OCI-LY7 (cell line): Measurements from ENCODE around the gene ANO1. TPM values are rescaled to one million over a fixed set of nuclear protein-coding genes. Genes with fewer than 3 reads are reported as not detected.

ENCODE experiments used
- BruUV-seq: library from RNA; stranded (reverse); fragments of 400-500 nt; replicated peaks from 2 replicates; lab custom pipeline; 2021; lab: Mats Ljungman, UMichigan
- CTCF ChIA-PET: fragments of 300-600 bp; sonication (Branson Sonifier 250); formaldehyde crosslinking; loops from one replicate; lab custom pipeline; 2022; ENCODE audit warnings: antibody characterized with exemption; ENCODE audit not compliant: unreplicated experiment; lab: Charles Lee
- POLR2A ChIA-PET: fragments of 300-600 bp; sonication (Branson Sonifier 250); formaldehyde crosslinking; loops from one replicate; lab custom pipeline; 2022; ENCODE audit warnings: antibody characterized with exemption; lab: Charles Lee
- DNase-seq: peaks from one replicate; pipeline ENCODE4 v3.0.0-alpha.2; 2015; ENCODE audit warnings: low spot score
- H2AFZ ChIP-seq: fragments of 200-600 bp; sonication (generic), shearing (Covaris generic); 2 replicates; pipeline ENCODE4 v1.6.1; 2014; ENCODE audit warnings: mild to moderate bottlenecking, antibody characterized with exemption, low read length, moderate library complexity
- H3K27ac ChIP-seq: fragments of 200-600 bp; sonication (generic); 2 replicates; pipeline ENCODE4 v1.5.1; 2014; ENCODE audit warnings: mixed run types, low read depth, mild to moderate bottlenecking, moderate library complexity, low read length, inconsistent platforms; ENCODE audit not compliant: poor library complexity, severe bottlenecking
- H3K36me3 ChIP-seq: fragments of 200-600 bp; sonication (generic); 2 replicates; pipeline ENCODE4 v1.6.1; 2014; ENCODE audit warnings: mild to moderate bottlenecking, antibody characterized with exemption, low read length, moderate library complexity, mixed read lengths; ENCODE audit not compliant: insufficient read depth
- H3K4me1 ChIP-seq: fragments of 200-600 bp; sonication (generic); 2 replicates; pipeline ENCODE4 v1.5.1; 2014; ENCODE audit warnings: mild to moderate bottlenecking, low read length; ENCODE audit not compliant: insufficient read depth, poor library complexity, severe bottlenecking
- H3K4me2 ChIP-seq: fragments of 200-600 bp; sonication (generic); 2 replicates; pipeline ENCODE4 v1.6.1; 2014; ENCODE audit warnings: mild to moderate bottlenecking, low read length
- H3K4me3 ChIP-seq: fragments of 200-600 bp; sonication (generic); 2 replicates; pipeline ENCODE4 v1.5.1; 2014; ENCODE audit warnings: mild to moderate bottlenecking, low read depth, low read length; ENCODE audit not compliant: poor library complexity, severe bottlenecking
- H3K79me2 ChIP-seq: fragments of 200-600 bp; sonication (generic); 2 replicates; pipeline ENCODE4 v1.6.1; 2016; ENCODE audit warnings: low read depth, mild to moderate bottlenecking, low read length, moderate library complexity, mixed read lengths; ENCODE audit not compliant: insufficient read depth
- H3K9me2 ChIP-seq: fragments of 200-600 bp; sonication (generic); 2 replicates; pipeline ENCODE4 v1.6.1; 2016; ENCODE audit warnings: mild to moderate bottlenecking, low read length, mixed read lengths; ENCODE audit not compliant: insufficient read depth
- H3K9me3 ChIP-seq: fragments of 200-600 bp; sonication (generic); 2 replicates; pipeline ENCODE4 v1.6.1; 2014; ENCODE audit warnings: mild to moderate bottlenecking, mixed run types, low read length, mixed read lengths
- H4K20me1 ChIP-seq: fragments of 200-600 bp; sonication (generic); 2 replicates; pipeline ENCODE4 v1.6.1; 2014; ENCODE audit warnings: mild to moderate bottlenecking, antibody characterized with exemption, low read length, moderate library complexity, mixed read lengths; ENCODE audit not compliant: insufficient read depth
- CTCF ChIP-seq: fragments of 200-600 bp; sonication (generic); conservative IDR thresholded peaks from 2 replicates; pipeline ENCODE4 v1.5.1; 2014; ENCODE audit warnings: mild to moderate bottlenecking, antibody characterized with exemption, low read length, moderate library complexity, mixed read lengths
- EZH2phosphoT487 ChIP-seq: fragments of 200-600 bp; sonication (generic); IDR thresholded peaks from 2 replicates; pipeline ENCODE4 v1.6.1; 2018; ENCODE audit warnings: low read depth, borderline replicate concordance, mild to moderate bottlenecking, mixed run types, antibody characterized with exemption, low read length, moderate library complexity, mixed read lengths
- intact Hi-C: fragments of 100-400 bp; cut with micrococcal nuclease; formaldehyde crosslinking; loops from one replicate; pipeline ENCODE4 v1.10.0; 2022; ENCODE audit not compliant: unreplicated experiment
- total RNA-seq, 2 experiments: library from RNA; depleted of rRNA in 1 of 2; stranded (reverse); fragments of >200 nt in 1 of 2; shearing (Covaris generic) in 1 of 2; gene quantifications; 2 replicates each; pipeline ENCODE4 v1.2.3, GENCODE V29; 2014 to 2022

The ANO1 gene
- total RNA-seq, 2 experiments from 2014 or later, result not detected

- no peaks in the 10 kb centered on the region for H3K9me3 ChIP-seq
- no peaks in the 10 kb centered on the region for H3K36me3 ChIP-seq
- no peak overlapping the region for H3K27ac ChIP-seq
- POLR2A ChIA-PET, result no interaction called here
- no peak overlapping the region for H2AFZ ChIP-seq
- no peak overlapping the region for H3K4me2 ChIP-seq
- no peaks in the 10 kb centered on the region for H3K79me2 ChIP-seq
- intact Hi-C loops, result no loop called here
- H3K9me2 ChIP-seq, result no peaks in the 10 kb centered on the region
- no TSS peak for BruUV-seq
- no peak for DNase-seq
- no peaks in the 10 kb centered on the region for H4K20me1 ChIP-seq
- CTCF ChIA-PET, result no interaction called here
- no peak for TF ChIP-seq EZH2phosphoT487
- no peak for TF ChIP-seq CTCF
- H3K4me1 ChIP-seq, result no peaks in the 10 kb centered on the region
- no peak overlapping the region for H3K4me3 ChIP-seq
These were observed 25.3 kb downstream of the ANO1 start for GRCh38 chr11:70103256-70103975.

GRCh38 chr11:70104419-70104818 is 26.3 kb downstream of the ANO1 start:
- Histone ChIP-seq H3K4me2 (no peak overlapping the region), H3K9me2 (no peaks in the 10 kb centered on the region), H3K9me3 (no peaks in the 10 kb centered on the region), H2AFZ (no peak overlapping the region), H3K36me3 (no peaks in the 10 kb centered on the region), H3K79me2 (no peaks in the 10 kb centered on the region), H3K4me1 (no peaks in the 10 kb centered on the region), H3K4me3 (no peak overlapping the region), H4K20me1 (no peaks in the 10 kb centered on the region), H3K27ac (no peak overlapping the region)
- TF ChIP-seq EZH2phosphoT487, result no peak
- no peak for TF ChIP-seq CTCF
- POLR2A ChIA-PET, result no interaction called here
- CTCF ChIA-PET, result no interaction called here
- intact Hi-C loops, result no loop called here
- DNase-seq, result no peak
- no TSS peak for BruUV-seq

- Histone ChIP-seq H3K4me2 (no peak overlapping the region), H3K79me2 (no peaks in the 10 kb centered on the region), H3K27ac (no peak overlapping the region), H2AFZ (no peak overlapping the region), H3K36me3 (no peaks in the 10 kb centered on the region), H4K20me1 (no peaks in the 10 kb centered on the region), H3K9me2 (no peaks in the 10 kb centered on the region), H3K9me3 (no peaks in the 10 kb centered on the region), H3K4me1 (no peaks in the 10 kb centered on the region), H3K4me3 (no peak overlapping the region)
- POLR2A ChIA-PET, result no interaction called here
- CTCF ChIA-PET, result no interaction called here
- BruUV-seq, result no TSS peak
- intact Hi-C loops, result no loop called here
- TF ChIP-seq CTCF, result no peak
- TF ChIP-seq EZH2phosphoT487, result no peak
- no peak for DNase-seq
These were observed 26.8 kb downstream of the ANO1 start for GRCh38 chr11:70104961-70105360.
